Measurements from ENCODE around the gene IGF2BP2.
A peak's percentile ranks its signal among the peaks of the same experiment; 100 is the strongest.

IGF2BP2 gene

DNA sequence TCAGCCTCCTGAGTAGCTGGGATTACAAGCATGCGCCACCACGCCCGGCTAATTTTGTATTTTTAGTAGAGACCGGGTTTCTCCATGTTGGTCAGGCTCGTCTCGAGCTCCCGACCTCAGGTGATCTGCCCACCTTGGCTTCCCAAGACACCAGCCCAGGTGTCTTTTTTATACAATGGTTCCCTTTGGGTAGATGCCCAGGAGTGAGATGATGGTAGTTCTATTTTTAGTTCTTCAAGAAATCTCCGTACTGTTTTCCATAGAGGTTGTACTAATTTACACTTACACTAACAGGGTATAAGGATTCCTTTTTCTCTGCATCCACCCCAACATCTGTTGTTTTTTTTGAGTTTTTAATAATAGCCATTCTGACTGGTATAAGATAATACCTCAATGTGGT lies 94.3 kb downstream of the IGF2BP2 start:
- DNase-seq, result no peak

DNA sequence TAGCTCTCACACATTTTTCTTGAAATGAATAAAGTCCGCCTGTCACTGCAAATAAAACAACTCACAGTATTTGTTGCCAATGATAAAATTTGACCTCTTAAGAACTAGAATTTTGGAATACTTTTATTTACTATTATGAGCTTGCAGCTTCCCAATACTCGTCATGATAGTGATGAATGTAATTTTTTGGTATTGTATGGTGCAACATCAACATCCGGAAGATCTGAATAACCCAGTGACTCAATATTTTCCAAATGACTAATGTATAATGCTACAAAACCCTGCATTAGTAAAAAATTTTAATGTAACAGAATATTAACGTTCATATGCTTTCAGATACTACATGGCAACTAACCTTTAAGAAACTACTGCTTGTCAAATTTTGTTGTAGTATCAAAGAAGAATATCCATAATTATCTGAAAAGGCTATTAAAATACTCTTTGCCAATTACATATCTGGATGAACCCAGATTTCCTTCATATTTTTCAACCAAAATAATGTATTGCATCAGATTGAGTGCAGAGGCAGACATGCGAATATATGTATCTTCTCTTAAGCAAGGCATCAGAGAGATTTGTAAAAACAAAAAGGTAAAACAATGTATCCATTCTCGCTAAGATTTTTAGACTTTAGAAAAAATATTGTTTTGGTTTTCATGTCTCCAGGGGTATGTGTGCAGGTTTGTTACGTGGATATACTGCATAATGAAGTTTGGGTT lies 95.3 kb downstream of the IGF2BP2 start:
- no peak for DNase-seq

DNA sequence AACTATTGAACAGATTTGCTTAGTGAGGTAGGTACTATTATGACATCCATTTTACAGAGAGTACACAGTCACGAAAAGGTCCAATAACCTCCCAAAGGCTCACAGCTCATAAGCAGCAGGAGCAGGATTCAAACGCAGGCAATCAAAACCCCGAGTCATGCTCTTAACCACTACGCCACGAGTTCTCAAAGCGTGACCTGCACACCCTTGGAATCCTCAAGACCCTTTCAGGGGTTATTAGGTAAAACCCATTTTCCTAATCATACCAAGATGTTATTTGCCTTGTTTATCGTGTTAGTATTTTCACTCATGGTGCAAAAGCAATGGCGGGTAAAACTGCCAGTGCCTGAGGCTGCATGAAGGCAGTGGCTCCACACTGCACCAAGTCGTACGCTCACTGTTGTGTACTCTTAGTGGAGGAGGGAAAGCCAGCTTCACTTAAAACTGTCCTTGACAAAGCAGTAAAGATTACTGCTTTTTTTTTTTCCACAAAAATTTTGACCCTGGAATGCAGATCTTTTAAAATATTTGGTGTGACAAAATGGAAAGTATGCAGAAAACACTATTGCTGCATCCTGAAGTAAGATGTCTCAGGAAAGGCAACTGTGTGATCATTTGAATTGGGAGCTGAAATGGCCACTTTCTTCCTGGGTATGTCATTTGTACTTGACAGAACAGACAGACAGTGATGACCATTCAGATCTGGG lies 96.1 kb downstream of the IGF2BP2 start:
- DNase-seq, result no peak

DNA sequence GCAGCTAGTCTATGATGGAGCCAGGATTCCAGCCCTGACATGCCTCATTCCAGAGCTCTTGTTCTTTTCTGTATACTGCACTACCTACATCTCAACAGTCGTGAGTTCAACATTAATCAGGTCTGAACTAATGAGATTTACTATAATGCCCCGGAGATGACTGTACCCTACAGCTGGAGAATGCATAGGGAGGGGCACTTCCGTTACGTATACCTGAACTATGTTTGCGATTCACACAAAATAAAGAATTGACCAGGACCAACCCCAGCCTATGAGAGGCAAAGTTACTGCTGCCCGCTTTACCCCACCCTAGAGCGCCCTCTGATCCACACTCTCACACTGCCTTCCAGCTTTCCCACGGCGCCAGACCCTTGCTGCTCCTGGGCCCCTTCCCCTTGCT lies 97.0 kb downstream of the IGF2BP2 start:
- no peak for DNase-seq

DNA sequence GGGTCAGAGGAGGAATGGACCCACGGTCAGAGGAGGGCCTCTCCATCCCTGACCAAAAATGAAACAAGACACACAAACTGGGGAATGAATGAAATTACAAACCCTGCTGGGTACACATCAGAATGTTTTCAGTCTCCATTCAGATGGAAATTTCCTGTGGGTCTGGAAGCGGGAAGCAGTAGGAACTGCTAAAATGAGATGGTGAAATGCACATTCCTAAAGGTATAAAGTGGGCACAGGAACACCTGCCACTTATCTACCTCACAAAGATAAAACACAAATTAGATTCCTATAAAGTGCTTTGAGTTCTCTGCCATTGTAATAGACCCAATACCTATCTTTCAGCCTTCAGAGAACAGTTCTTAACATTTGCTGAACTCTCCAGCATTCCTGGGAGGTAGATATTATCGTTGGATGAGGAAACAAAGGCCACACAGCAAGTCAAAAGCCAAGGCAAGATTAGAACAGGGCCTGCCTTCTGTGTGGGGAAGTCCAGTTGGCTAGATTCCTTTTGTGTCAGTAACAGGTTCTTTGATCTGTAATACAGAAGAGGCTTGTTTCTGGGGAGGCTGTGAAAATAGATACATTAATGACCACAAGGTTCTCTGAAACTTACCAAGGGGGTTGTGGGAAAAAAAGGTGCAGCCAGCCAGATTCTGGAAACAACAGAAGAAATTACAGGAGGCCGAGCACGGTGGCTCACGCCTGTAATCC lies 98.4 kb downstream of the IGF2BP2 start:
- no peak for DNase-seq

DNA sequence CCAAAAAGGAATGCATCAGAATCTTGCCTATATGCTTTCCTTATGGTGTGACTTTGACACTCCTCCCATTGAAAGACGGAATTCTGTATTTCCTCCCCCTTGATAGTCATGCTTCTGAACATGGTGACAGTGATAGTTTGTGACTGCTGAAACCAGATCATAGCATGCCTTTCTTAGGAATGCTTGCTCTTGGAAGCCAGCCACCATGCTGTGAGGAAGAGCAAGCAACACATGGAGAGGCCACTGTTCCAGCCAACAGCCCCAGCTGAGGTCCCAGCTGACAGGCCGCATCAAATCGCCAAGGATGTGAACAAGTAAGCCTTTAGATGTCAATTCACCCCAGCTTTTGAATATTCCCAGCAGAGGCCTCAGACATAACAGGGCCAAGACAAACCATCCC lies 100.1 kb downstream of the IGF2BP2 start:
- DNase-seq, result no peak

DNA sequence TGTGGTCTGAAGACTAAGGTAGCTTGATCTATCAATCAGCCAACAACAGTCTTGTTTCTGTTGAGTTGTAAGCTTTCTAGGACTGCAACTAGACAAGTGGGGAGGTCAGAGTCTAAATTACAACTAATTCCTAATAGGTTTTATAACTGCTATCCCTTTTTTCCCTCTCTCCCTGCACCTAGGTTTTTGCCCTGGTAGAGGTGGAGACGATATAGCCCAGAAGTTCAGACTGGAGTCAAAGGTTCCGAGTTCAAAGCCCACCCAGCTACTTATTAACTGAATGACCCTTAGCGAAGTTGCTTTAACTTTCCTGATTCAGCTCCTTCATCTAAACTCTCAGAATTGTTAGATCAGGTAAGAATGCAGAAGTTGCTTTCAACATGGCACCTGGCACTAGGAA lies 100.6 kb downstream of the IGF2BP2 start:
- DNase-seq, result no peak

DNA sequence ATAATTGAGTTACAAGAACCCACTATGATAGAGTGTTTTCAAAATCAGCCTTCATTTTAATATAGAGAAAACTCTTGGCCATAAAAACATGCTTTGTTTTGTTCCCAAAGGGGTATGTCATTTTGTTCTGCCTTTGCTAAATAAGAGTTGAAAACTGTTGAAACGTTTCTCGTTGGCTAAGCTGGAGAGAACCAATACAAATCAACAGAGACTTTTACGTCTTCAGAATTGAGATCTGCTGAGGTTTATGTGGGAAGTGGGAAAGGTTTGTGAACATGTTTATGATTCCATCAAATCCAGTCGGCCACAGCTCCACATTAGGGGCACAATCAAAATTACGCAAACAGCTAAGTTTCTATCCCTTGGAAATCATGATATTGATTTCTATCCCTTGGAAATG lies 102.0 kb downstream of the IGF2BP2 start:
- no peak for DNase-seq

DNA sequence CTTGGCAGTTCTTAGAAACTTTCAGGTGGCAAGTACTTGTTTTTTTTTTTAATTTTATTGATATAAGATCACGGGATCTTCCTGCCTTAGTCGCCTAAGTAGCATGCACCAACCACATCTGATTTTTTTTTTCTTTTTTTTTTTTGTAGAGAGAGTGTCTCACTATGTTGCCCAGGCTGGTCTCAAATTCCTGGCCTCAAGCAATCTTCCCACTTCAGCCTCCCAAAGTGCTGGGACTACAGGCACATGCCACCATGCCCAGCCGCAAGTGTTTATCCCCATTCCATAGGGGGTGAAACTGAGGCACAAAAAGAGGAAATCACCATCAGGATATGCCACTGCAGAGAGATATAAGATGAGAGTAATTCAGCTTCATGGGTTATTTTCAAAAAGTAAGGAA lies 102.9 kb downstream of the IGF2BP2 start:
- DNase-seq, result no peak

DNA sequence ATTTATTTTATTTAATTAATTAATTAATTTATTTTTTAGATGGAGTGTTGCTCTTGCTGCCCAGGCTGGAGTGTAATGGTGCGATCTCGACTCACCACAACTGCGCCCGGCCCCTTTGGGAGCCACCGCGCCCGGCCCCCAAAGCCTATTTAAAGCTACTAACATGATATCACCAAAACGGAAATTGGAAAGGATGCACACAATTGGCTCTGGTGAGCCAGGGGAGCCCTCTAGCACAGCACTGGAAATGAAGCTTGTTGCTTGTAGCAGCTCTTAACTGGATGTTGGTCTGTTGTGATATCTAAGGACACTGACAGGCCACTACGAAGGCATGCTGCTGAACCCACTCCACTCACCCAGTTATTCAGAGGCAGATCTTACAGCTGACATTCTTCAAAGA lies 104.5 kb downstream of the IGF2BP2 start:
- DNase-seq, result no peak

DNA sequence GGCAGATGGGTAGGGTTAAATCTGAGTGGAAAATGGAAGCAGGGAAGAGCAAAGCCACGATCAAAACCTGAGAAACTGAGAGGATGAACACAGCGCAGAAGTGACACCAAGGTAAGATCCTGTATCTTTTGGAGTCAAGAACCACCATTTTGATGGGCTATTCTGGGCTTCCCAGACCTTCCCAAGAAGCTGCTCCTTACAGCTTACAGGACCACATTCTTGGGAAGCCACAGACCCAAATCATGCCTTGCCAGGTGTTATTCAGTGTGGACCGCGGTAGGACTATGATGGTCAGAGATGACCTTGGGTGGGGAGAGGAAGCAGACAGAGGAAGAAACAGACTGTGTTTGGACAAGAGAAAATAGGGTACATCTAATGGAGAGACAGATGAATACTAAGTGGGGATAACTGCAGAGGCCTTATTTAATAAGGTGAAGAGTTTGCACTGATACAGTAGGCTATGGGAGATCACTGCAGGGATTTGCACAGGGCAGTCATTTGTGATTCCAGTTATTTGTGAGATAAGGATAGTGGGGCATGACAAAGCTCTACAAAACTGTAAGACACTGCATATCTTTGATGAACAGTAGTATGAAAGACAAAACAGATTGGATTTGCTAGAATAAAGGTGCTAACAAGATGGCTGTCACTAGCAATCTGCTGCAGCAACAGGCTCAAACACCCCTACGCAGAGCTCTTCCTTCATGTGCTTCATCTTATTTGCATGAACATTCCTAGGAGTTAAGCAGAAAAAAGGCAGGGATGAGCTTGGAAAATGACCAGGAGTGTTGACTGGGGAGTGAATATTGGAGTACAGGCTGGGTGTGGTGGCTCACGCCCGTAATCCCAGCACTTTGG lies 105.9 kb downstream of the IGF2BP2 start:
- DNase-seq, result no peak

DNA sequence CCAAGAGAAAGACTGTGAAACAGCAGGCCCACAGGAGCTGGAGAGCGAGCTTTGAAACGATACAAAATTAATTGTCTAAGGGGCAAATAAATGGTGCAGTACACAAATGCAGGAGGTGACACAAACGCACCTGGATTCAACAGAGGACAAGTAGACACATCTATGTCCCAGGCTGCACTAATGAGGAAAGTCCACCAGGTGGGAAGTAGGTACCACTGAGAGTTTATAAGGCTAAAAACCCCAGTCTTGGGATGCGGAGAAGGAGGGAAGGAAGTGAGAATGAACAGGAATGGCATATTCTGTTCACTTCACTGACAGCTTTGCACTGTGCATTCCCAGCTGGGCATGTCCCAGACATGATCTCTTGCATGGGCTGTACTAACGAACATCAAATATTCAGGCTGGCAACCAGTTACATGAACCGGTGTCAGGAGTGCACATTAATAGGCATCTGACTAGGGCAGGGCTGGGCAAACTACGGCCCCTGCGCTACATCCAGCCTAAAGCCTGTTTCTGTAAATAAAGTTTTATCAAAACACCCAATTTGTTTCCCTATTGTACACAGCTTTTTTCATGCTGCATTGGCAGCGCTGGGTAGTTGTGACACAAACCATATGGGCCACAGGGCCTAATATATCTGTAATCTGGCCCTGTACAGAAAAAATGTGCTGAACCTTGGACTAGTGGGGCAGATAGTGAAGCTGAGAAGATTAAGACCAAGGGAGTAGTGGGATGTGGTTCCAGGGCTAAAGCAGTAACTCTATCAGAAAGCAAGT lies 107.0 kb downstream of the IGF2BP2 start:
- DNase-seq, result no peak

DNA sequence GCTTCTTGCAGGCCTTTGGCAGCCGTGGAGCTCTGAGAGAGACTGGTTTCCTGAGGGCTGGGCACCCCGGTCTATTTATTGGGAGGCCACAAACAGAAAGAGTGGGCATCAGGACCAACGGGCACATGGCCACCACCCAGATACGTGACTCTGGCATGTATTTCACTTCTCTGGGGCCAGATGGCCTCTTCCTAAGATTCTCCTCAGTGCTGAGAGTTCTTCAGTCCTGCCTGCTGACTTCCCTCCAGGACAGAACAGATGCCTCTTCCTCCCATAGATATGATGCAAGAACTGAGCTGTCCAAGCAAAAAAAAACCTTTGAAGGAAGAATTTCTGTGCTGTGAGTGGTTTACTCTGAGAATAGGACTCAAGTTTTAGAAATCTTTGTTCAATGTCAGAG lies 107.7 kb downstream of the IGF2BP2 start:
- DNase-seq, result no peak

DNA sequence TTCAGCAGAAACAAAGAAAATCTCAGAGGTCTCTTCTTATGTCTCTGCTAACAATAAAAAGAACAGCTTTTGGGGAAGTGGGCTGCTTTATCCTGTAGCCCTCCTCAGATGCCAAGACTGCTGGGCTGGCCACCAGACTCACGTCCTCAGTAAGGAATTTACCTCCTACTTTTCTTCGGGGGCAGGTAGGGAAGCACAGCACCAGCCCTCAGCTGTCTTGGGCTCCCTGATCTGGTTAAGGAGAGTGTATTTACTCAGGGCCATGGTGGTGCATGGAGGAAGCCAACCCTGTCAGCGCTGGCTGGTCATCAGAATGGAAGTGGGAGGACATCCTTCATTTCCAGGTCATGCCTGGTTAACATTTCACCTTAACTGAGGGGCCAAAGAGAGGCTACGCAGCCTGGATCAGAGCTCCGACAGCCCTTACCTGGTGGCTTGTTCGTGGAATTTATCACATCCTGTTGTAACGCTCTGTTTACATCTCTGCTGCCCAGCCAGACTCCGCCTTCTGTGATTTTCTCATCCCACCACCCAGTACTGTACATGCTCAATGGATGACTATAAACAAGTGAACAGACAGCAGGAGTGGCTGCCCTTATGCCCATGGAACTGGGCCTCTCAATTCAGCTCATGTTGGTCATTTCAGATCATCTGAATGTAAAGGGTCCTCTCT lies 108.3 kb downstream of the IGF2BP2 start:
- peak; percentile 26 for DNase-seq

DNA sequence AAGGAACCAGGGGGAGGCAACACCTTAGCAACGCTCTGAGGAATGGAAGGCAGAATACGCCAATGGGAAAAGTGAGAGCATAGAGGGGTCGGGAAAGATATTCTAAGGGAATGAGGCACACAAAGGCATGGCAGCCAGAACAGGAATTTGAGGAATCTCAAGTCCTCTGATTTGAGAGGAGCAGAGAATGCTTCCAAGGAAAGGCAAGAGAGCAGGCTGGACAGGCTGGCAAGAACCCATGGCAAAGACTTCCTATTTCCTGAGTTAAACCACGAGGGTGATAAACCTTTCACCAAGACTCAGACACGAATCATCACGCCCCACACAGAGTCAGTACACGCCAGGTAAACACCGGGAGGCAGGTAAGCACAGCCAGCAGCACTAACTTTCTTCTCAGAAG lies 109.8 kb downstream of the IGF2BP2 start:
- no peak for DNase-seq

DNA sequence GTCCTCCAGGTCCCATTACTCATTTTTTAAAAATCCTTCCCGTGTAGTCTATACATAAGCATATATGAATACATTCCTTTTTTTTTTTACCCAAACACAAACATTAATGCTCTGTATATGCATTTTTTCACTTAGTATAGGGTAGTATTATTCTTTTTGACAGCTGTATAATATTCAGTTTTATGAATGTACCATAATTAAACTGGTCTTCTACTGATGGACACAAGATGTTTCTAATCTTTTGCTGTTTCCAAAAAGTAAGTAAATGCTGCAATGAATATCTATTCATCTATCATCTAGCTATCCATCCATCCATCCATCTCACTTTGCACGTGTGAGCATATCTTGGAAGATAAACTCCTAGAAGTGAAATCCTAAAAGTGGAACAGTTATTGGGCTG lies 110.8 kb downstream of the IGF2BP2 start:
- no peak for DNase-seq

DNA sequence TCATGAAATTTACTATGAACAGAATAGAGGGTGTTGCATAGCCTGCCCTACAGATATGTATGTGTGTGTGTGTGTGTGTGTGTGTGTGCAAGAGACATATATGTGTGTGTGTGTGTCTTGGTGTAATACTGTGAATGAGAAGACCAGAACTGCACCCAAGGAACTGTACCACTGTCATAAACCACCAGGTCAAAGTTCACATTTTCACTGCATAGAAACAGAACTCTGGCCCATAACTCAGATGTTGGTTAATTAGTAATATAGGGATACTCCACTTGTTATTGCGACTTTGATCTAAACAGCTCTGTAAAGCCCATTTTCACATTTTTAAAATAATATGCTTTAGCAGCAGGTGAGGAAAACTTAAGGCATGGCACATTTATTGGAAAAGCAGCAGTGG lies 111.8 kb downstream of the IGF2BP2 start:
- DNase-seq, result no peak

DNA sequence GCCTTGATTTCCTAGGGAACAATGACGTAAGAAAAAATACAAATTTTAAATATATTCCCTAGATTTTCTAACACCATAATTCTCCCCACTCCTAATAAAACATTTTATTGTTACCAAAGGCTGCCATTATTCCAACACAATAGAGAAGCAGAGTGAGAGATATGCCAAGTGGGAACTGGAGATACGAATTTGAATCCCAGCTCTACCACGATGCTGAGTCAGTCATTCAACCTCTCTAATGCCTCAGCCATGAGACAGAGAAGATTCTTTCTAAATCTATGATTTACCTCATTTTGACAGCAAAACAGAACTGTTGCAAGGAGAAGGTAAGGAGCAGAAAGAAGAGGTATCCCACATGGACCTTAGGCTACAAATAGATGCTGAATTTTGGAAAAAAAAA lies 112.5 kb downstream of the IGF2BP2 start:
- no peak for DNase-seq

DNA sequence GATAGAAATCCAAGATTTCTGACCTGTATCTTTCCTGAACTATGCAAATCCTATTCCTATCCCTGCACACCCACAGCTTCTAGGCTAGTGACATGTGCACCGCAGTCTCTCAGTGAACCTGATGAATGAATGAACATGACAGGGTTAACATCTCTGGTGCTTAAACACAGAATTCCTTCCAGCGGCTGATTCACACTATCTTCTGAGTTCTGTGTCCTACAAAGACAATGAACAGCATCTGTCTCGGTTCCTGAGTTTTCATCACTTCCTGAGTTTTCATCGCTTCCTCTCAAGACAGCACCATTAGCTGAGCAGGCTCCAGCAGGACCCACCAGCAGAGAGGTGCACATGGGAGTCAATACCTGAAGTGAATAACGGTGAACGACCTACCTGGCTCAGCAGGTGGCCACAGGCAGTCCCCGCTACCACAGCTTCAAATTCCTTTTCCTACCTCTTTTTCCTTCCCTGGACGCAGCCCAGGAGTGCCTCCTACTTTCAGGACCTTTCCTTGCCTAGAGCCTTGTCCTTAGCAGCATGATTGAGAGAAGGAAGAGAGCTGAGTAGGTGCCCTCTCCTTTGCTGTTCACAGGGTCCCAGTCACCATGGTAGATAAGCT lies 113.5 kb downstream of the IGF2BP2 start:
- no peak for DNase-seq

DNA sequence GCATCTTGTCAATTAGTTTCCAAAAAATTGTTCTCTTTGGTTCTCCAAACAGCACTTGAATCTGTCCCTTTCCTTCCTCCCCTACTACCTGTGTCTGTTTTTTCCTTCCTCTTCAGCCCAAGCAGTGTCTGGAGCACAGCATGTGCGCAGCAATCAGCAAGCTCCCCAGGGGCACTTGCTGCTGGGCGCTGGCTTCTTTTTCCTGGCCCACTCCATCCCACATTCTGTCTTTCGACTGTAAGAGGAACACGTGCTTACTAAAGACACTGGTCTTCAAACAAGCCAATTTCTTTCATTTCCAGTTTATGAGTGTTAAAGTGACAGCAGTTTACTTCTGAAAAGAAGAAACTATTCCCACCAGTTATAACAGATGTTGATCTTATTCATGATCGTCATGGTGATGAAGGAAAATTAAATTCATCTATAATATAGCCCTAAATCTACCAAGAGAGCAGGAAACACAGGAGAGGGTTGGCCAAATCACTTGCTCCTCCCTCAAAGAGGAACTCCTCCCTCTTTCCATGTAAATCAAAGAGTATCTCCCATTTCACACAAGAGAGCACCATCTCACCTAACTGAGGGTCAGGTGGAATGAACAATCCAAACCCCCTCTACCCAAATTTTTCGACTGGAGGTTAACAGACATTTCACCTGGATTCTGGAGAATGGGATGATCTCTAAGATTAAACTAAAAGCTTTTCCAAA lies 115.4 kb downstream of the IGF2BP2 start:
- DNase-seq, result no peak

DNA sequence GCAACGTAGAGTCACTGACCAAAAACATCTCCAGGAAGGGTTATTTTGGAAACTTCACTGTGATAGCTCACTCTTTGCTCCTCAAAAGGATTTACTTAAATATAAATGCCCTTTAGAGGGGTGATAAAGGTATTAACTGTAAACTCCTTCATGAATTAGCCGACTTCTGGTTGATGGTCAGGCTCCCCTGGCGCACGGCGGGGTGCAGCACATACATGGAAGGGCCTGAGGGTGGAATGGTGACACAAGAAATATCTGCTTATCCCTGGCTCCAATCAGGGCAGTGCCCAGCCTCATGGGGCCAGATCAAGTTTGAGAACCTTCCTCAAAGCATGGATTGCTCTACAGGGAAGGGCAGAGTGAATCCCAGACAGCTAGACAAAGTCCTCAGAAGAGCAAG lies 116.5 kb downstream of the IGF2BP2 start:
- DNase-seq, result no peak

Measured in NCI-H510A treated with DMSO at 0.1 percent for 48 hours (cell line).